ENCODE measurements around the gene PLAC9. TPM values are rescaled to one million over a fixed set of nuclear protein-coding genes. Genes with fewer than 3 reads are reported as not detected.

Gene PLAC9
- total RNA-seq, 1 donor: 19.2 TPM

DNA sequence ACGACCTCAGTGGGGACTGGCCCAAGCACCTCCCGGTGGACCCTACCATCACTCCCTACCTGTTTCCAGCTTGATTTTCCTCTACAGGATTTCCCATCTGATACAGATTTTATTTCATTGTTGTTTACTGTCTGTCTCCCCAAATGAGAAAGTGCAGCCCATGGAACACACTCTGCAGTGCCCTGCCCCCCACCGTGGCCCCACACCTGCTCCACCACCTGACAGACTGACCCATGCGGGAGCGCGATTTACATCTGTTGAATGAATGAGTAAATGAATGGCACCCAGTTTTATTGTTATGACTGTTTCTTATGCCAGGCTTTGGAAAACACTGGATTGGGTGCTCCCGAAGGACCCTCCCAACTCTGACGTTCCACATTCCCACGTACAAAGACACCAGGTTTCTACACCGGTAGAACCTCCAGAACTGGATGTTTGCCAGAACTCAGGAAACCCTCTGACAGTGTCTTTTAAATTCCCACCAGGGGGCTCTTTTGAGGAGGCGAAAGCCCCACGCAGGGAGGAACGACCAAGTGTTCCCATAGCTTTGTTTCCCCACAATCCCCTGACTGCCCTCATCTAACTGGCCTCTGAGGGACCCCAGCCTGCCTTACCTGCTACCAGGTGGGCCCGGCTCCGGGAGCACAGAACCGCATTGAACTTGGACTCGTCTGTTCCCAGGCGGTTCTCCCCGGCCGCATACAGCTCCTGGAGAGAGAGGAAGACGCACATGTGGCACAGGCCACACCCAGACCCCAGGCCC, 29.0 kb downstream of the PLAC9 start:
- Histone ChIP-seq H3K27ac (ENCODE audit: low read depth, low read length) (no peak overlapping the region), H3K36me3 (ENCODE audit: insufficient read depth, low read length) (peaks cover 67% of the 10 kb centered on the region), H3K4me2 (ENCODE audit: insufficient read depth, low read length) (no peak overlapping the region), H3K4me3 (ENCODE audit: insufficient read depth, low read length) (no peak overlapping the region), H3K9me3 (ENCODE audit: low read depth, low read length) (no peaks in the 10 kb centered on the region), H3K79me2 (ENCODE audit: insufficient read depth, low read length) (peaks cover 29% of the 10 kb centered on the region), H3K4me1 (ENCODE audit: insufficient read depth, low read length) (peaks cover 52% of the 10 kb centered on the region), H4K20me1 (ENCODE audit: insufficient read depth, low read length) (peaks cover 34% of the 10 kb centered on the region), H2AFZ (ENCODE audit: low read length) (no peak overlapping the region), H3K27me3 (ENCODE audit: insufficient read depth, low read length) (no peaks in the 10 kb centered on the region)
- TF ChIP-seq, protein P1, sequence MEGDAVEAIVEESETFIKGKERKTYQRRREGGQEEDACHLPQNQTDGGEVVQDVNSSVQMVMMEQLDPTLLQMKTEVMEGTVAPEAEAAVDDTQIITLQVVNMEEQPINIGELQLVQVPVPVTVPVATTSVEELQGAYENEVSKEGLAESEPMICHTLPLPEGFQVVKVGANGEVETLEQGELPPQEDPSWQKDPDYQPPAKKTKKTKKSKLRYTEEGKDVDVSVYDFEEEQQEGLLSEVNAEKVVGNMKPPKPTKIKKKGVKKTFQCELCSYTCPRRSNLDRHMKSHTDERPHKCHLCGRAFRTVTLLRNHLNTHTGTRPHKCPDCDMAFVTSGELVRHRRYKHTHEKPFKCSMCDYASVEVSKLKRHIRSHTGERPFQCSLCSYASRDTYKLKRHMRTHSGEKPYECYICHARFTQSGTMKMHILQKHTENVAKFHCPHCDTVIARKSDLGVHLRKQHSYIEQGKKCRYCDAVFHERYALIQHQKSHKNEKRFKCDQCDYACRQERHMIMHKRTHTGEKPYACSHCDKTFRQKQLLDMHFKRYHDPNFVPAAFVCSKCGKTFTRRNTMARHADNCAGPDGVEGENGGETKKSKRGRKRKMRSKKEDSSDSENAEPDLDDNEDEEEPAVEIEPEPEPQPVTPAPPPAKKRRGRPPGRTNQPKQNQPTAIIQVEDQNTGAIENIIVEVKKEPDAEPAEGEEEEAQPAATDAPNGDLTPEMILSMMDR (IDR thresholded peaks at IDR 0.05; ENCODE audit: extremely low read depth, low read depth, low read length): no peak
- DNase-seq (ENCODE audit: insufficient read length, low spot score, missing footprints): no peak

DNA sequence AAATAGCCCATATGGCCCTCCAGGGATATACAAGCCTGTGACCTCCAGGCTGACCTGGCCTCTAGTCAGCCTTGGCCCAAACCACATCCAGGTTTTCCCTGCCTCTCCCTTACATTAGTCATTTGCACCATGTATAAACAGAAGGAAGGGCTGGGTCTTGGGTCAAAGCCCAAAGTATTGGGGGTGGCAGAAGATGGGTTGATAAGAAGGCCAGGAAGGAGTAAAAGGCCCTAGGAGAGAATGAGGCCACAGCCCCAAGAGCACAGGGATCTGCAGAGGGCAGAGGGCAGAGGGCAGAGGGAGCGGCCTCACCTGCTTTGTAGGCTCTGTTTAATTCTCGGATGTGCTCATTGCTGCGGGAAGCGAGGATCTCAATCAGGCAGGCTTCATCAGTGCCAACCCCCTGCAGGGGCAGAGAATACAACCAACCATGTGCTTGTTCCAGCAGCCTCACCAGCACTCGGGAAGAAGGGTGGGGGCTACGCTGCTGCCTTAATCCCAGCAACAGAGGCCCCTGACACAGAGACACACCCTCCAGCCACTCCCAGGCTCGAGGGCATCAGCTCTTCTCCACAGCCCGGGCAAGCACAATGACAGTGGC, 31.3 kb downstream of the PLAC9 start:
- TF ChIP-seq, protein P1 (IDR thresholded peaks at IDR 0.05; ENCODE audit: extremely low read depth, low read depth, low read length): no peak
- H3K36me3 ChIP-seq (ENCODE audit: insufficient read depth, low read length): peaks cover 52% of the 10 kb centered on the region
- no peak overlapping the region for H2AFZ ChIP-seq (ENCODE audit: low read length)
- H3K27me3 ChIP-seq (ENCODE audit: insufficient read depth, low read length): no peaks in the 10 kb centered on the region
- peak; percentile 95 for DNase-seq (ENCODE audit: insufficient read length, low spot score, missing footprints)
- H3K4me1 ChIP-seq (ENCODE audit: insufficient read depth, low read length): peaks cover 40% of the 10 kb centered on the region
- peaks cover 54% of the 10 kb centered on the region for H4K20me1 ChIP-seq (ENCODE audit: insufficient read depth, low read length)
- no peak overlapping the region for H3K4me3 ChIP-seq (ENCODE audit: insufficient read depth, low read length)
- peak overlapping the region; percentile 32 for H3K4me2 ChIP-seq (ENCODE audit: insufficient read depth, low read length)
- H3K27ac ChIP-seq (ENCODE audit: low read depth, low read length): peak overlapping the region; percentile 38
- H3K9me3 ChIP-seq (ENCODE audit: low read depth, low read length): no peaks in the 10 kb centered on the region
- H3K79me2 ChIP-seq (ENCODE audit: insufficient read depth, low read length): peaks cover 42% of the 10 kb centered on the region

DNA sequence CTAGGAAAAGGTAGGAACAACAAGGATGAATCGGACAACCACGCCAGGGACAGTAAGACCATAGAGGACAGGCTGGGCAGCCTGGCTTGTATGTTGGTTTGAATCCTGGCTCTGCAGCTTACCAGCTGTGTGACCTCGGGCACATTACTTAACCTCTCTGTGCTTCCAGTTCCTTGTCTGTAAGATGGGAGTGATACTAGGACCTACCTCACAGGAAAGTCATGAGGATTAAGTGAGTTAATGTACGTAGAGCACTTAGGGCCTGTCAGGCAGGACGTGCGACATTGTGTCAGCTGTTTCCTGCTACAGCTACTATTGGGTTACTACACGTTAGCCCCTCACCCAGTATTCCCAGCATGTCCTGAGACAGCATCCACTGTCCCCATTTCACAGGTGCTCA, 32.1 kb downstream of the PLAC9 start:
- Histone ChIP-seq H3K4me2 (ENCODE audit: insufficient read depth, low read length) (no peak overlapping the region), H3K27me3 (ENCODE audit: insufficient read depth, low read length) (no peaks in the 10 kb centered on the region), H3K79me2 (ENCODE audit: insufficient read depth, low read length) (peaks cover 49% of the 10 kb centered on the region), H3K9me3 (ENCODE audit: low read depth, low read length) (no peaks in the 10 kb centered on the region), H2AFZ (ENCODE audit: low read length) (no peak overlapping the region), H3K4me1 (ENCODE audit: insufficient read depth, low read length) (peaks cover 35% of the 10 kb centered on the region), H4K20me1 (ENCODE audit: insufficient read depth, low read length) (peaks cover 56% of the 10 kb centered on the region), H3K4me3 (ENCODE audit: insufficient read depth, low read length) (no peak overlapping the region), H3K27ac (ENCODE audit: low read depth, low read length) (peak overlapping the region; percentile 56), H3K36me3 (ENCODE audit: insufficient read depth, low read length) (peaks cover 52% of the 10 kb centered on the region)
- TF ChIP-seq, protein P1 (IDR thresholded peaks at IDR 0.05; ENCODE audit: extremely low read depth, low read depth, low read length): no peak
- DNase-seq (ENCODE audit: insufficient read length, low spot score, missing footprints): no peak

DNA sequence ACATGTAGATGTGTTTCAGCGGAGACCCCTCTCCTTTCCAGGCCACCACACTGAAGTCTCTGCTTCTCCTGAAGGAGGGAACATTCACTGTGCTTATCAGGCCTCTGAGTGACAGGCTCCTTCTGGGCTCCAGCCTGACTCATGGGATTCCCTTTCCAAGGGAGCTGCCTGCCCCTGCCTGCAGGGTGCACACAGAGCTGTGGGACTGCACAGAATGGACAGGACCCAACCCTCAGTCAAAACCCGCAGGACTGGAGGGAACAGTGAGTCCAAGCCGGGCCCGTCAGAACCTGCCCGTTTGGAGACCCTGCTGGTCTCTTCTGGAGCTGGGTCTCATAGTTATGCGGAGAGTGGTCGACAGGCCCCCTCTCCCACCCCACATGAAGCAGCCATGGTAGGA, 32.6 kb downstream of the PLAC9 start:
- Histone ChIP-seq H3K4me3 (ENCODE audit: insufficient read depth, low read length) (no peak overlapping the region), H3K9me3 (ENCODE audit: low read depth, low read length) (no peaks in the 10 kb centered on the region), H4K20me1 (ENCODE audit: insufficient read depth, low read length) (peaks cover 56% of the 10 kb centered on the region), H3K4me1 (ENCODE audit: insufficient read depth, low read length) (peaks cover 35% of the 10 kb centered on the region), H3K4me2 (ENCODE audit: insufficient read depth, low read length) (no peak overlapping the region), H3K27me3 (ENCODE audit: insufficient read depth, low read length) (no peaks in the 10 kb centered on the region), H3K36me3 (ENCODE audit: insufficient read depth, low read length) (peaks cover 52% of the 10 kb centered on the region), H3K79me2 (ENCODE audit: insufficient read depth, low read length) (peaks cover 54% of the 10 kb centered on the region), H2AFZ (ENCODE audit: low read length) (no peak overlapping the region), H3K27ac (ENCODE audit: low read depth, low read length) (peak overlapping the region; percentile 56)
- TF ChIP-seq, protein P1 (IDR thresholded peaks at IDR 0.05; ENCODE audit: extremely low read depth, low read depth, low read length): peak; percentile 33
- DNase-seq (ENCODE audit: insufficient read length, low spot score, missing footprints): peak; percentile 93
